K562 (cell line): ENCODE results near the gene NAA10. TPM values are rescaled to one million over a fixed set of nuclear protein-coding genes. Genes with fewer than 3 reads are reported as not detected.
A peak's percentile ranks its signal among the peaks of the same experiment; 100 is the strongest.

Source experiments
- CEBPB ChIP-seq: fragments of 450-650 bp; IDR thresholded peaks from 2 replicates; pipeline ENCODE4 v1.6.1; 2016; ENCODE audit warnings: missing genetic modification characterization, missing compliant biosample characterization
- CSDE1 ChIP-seq, 2 experiments: fragments of 450-650 bp; IDR thresholded peaks; 2 replicates each; pipeline ENCODE4 v1.6.1; 2016; ENCODE audit warnings: mild to moderate bottlenecking in 1 of 2
- ESRRA ChIP-seq: fragments of 450-650 bp; IDR thresholded peaks from 2 replicates; pipeline ENCODE4 v1.6.1; 2014; ENCODE audit warnings: low read depth, mild to moderate bottlenecking, moderate library complexity, borderline replicate concordance
- ETS2 ChIP-seq: IDR thresholded peaks from 2 replicates; pipeline ENCODE4 v1.6.1; 2016; ENCODE audit warnings: borderline replicate concordance, missing genetic modification characterization, mild to moderate bottlenecking, moderate library complexity, missing compliant biosample characterization; ENCODE audit not compliant: poor library complexity, severe bottlenecking
- FOXP4 ChIP-seq: sonication (generic); formaldehyde crosslinking; IDR thresholded peaks from 2 replicates; pipeline ENCODE4 v1.8.0; 2022; ENCODE audit warnings: mild to moderate bottlenecking, missing genetic modification reagents, borderline replicate concordance
- GTF2A2 ChIP-seq: IDR thresholded peaks from 2 replicates; pipeline ENCODE4 v1.6.1; 2016; ENCODE audit warnings: mild to moderate bottlenecking, missing genetic modification characterization, missing compliant biosample characterization
- HSF4 ChIP-seq: fragments of 250-450 bp; sonication (Bioruptor Pico); IDR thresholded peaks from 2 replicates; pipeline ENCODE4 v2.1.2; 2022; ENCODE audit warnings: mild to moderate bottlenecking, moderate library complexity, borderline replicate concordance
- KLF16 ChIP-seq: IDR thresholded peaks from 2 replicates; pipeline ENCODE4 v1.6.1; 2016; ENCODE audit warnings: antibody characterized with exemption
- NCOA4 ChIP-seq: fragments of 450-650 bp; IDR thresholded peaks from 2 replicates; pipeline ENCODE4 v1.6.1; 2018; ENCODE audit warnings: mild to moderate bottlenecking; ENCODE audit not compliant: partially characterized antibody
- NKRF ChIP-seq: fragments of 450-650 bp; IDR thresholded peaks from 2 replicates; pipeline ENCODE4 v1.6.1; 2016; ENCODE audit warnings: borderline replicate concordance
- SMAD1 ChIP-seq: fragments of 150-350 bp; IDR thresholded peaks from 2 replicates; pipeline ENCODE4 v1.6.1; 2014; ENCODE audit warnings: low read length, low read depth; ENCODE audit not compliant: partially characterized antibody
- SRSF7 ChIP-seq: fragments of 200-400 bp; formaldehyde crosslinking; optimal IDR thresholded peaks from 2 replicates; pipeline ENCODE3; 2017; ENCODE audit warnings: mild to moderate bottlenecking, low read depth, low read length
- STAT5A ChIP-seq: IDR thresholded peaks from 2 replicates; pipeline ENCODE4 v1.6.1; 2012; ENCODE audit warnings: low read length, inconsistent platforms, borderline replicate concordance
- ZBTB9 ChIP-seq: fragments of 450-650 bp; formaldehyde crosslinking; IDR thresholded peaks from 2 replicates; pipeline ENCODE4 v1.4.0; 2020; ENCODE audit warnings: mild to moderate bottlenecking, moderate library complexity
- ZNF511 ChIP-seq: sonication (generic); formaldehyde crosslinking; IDR thresholded peaks from 2 replicates; pipeline ENCODE4 v1.8.0; 2022; ENCODE audit warnings: mild to moderate bottlenecking, missing genetic modification reagents
- ZNF561 ChIP-seq: fragments of 450-650 bp; formaldehyde crosslinking; conservative IDR thresholded peaks from 2 replicates; pipeline ENCODE4 v1.4.0; 2020; ENCODE audit warnings: mild to moderate bottlenecking, moderate library complexity
- ZNF655 ChIP-seq: fragments of 250-450 bp; sonication (Bioruptor Pico); IDR thresholded peaks from 2 replicates; pipeline ENCODE4 v1.5.0; 2021
- polyA plus RNA-seq, 8 experiments: library from polyadenylated mRNA; depleted of rRNA in 4 of 8; stranded (reverse) in 5 of 8; unstranded in 3 of 8; fragments of >200 nt; fragmentation: Nextera tagmentation in 2 of 8; fragmentation: Illumina TruSeq in 1 of 8; extraction: Ambion mirVana in 2 of 8; extraction: Trizol in 1 of 8; gene quantifications; 2 replicates each; pipeline versions ENCODE4 v1.2.1 to v1.2.3, GENCODE V29; 2011 to 2014; ENCODE audit warnings: inconsistent platforms in 1 of 8, missing spikeins in 1 of 8
- total RNA-seq, 7 experiments: library from RNA; depleted of rRNA in 6 of 7; stranded (reverse); fragments of >200 nt in 6 of 7; fragmentation: Illumina TruSeq in 2 of 7; extraction: Trizol in 2 of 7; gene quantifications; 2 replicates each; pipeline versions ENCODE4 v1.2.1 to v1.2.3, GENCODE V29; 2011 to 2021; ENCODE audit warnings: low replicate concordance in 1 of 7

NAA10 gene
- total and polyA plus RNA-seq, 9 of the 15 experiments (the other 6 are each of a cell fraction or from before 2014, with no cell fraction given): 11.1 to 250 (median 134) TPM

- 0 out of 2 replicates have a peak, but pooled peaks have one; percentile 16 for TF ChIP-seq ESRRA
- no peak for TF ChIP-seq CEBPB (tag)
- TF ChIP-seq ZBTB9 (CRISPR knock-in tag): peak; percentile 20; the same call in 1 of the 2 replicates
- TF ChIP-seq NKRF: no peak; the same call in 1 of the 2 replicates
- TF ChIP-seq STAT5A: no peak
- TF ChIP-seq KLF16: no peak
- no peak for TF ChIP-seq NCOA4
- no peak for TF ChIP-seq ZNF511 (CRISPR knock-in tag)
- TF ChIP-seq GTF2A2 (tag): no peak
- TF ChIP-seq ETS2 (tag): no peak
- no peak for TF ChIP-seq ZNF655
- TF ChIP-seq FOXP4: no peak
- no peak for TF ChIP-seq SRSF7
- no peak for TF ChIP-seq ZNF561 (CRISPR knock-in tag)
- TF ChIP-seq HSF4 (CRISPR knock-in tag): no peak
- TF ChIP-seq CSDE1 (IDR thresholded peaks at IDR 0.05): no peak
- TF ChIP-seq SMAD1: no peak
Observed at GRCh38 chrX:153927922-153928760, 6.7 kb downstream of the NAA10 start (continued).
